Tibial nerve (tissue), 3 donors: ENCODE measurements around the gene PIK3CD.

Source experiments
- POLR2A ChIP-seq, 2 donors: fragments of 450-650 bp; IDR thresholded peaks; one replicate each; pipeline ENCODE4 v1.6.1; 2017; ENCODE audit warnings: antibody characterized with exemption in 2 of 2, mild to moderate bottlenecking in 2 of 2, moderate library complexity in 2 of 2
- TF ChIP-seq, protein P1 (sequence below), 5 experiments: fragments of 200-600 bp in 3 of 5; fragments of 450-650 bp in 2 of 5; sonication (generic) in 3 of 5; IDR thresholded peaks; one replicate each; pipeline ENCODE4 v1.5.1; 2016 to 2019; ENCODE audit warnings: antibody characterized with exemption in 5 of 5, mild to moderate bottlenecking in 3 of 5, moderate library complexity in 2 of 5

DNA sequence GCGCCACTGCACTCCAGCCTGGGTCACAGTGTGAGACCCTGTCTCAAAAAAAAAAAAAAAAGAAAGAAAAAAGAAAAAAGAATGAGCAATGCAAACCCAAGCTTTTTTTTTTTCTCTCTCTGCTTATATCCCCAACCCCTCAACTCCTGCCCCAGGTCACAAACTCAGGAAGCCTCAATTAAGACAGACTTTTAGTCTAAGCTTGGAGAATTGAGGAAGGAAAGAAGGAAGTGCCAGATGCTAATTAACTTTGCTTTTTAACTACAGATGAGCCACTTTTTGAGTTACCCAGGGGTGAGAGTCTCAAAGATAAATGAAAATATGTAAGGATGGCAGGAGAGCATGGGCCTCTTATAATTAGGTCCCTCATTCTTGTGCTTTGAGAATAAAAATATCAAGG is 33.3 kb downstream of the PIK3CD start:
- TF ChIP-seq, protein P1, sequence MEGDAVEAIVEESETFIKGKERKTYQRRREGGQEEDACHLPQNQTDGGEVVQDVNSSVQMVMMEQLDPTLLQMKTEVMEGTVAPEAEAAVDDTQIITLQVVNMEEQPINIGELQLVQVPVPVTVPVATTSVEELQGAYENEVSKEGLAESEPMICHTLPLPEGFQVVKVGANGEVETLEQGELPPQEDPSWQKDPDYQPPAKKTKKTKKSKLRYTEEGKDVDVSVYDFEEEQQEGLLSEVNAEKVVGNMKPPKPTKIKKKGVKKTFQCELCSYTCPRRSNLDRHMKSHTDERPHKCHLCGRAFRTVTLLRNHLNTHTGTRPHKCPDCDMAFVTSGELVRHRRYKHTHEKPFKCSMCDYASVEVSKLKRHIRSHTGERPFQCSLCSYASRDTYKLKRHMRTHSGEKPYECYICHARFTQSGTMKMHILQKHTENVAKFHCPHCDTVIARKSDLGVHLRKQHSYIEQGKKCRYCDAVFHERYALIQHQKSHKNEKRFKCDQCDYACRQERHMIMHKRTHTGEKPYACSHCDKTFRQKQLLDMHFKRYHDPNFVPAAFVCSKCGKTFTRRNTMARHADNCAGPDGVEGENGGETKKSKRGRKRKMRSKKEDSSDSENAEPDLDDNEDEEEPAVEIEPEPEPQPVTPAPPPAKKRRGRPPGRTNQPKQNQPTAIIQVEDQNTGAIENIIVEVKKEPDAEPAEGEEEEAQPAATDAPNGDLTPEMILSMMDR (IDR thresholded peaks at IDR 0.05): no peak
- no peak for TF ChIP-seq POLR2A (IDR thresholded peaks at IDR 0.05)
